ENCODE data around the gene AGO1.
"Not testable (repeated sequence)": the region's sequence is repeated elsewhere in the genome, so short reads cannot be mapped to it uniquely, and the experiment has no call there.

The AGO1 gene

DNA sequence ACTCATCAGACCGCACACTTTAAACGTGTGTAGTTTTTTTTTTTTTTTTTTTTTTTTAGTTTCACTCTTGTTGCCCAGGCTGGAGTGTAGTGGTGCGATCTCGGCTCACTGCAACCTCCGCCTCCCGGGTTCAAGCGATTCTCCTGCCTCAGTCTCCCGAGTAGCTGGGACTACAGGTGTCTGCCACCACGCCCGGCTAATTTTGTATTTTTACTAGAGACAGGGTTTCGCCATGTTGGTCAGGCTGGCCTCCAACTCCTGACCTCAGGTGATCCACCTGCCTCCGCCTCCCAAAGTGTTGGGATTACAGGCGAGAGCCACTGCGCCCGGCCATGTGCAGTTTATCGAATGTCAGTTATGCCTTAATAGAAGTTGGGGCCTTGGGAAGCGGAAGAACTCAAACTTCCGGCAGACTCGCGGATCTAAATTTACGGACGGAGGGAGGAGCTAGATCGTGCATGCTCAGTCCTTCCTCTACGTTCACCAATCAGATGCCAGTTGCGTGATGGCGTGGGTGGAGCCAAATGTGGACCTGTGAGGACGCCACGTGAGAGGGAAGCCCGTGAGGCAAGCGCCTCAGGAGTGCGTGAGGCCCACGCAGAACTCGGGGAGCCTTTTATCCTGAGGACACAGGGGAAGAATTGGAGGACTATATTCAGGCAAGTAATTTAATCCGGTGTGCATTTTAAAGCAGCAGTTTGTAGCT is 13.6 kb upstream of the AGO1 start:
- not testable (repeated sequence) for DNase-seq (ENCODE audit: low read depth)

DNA sequence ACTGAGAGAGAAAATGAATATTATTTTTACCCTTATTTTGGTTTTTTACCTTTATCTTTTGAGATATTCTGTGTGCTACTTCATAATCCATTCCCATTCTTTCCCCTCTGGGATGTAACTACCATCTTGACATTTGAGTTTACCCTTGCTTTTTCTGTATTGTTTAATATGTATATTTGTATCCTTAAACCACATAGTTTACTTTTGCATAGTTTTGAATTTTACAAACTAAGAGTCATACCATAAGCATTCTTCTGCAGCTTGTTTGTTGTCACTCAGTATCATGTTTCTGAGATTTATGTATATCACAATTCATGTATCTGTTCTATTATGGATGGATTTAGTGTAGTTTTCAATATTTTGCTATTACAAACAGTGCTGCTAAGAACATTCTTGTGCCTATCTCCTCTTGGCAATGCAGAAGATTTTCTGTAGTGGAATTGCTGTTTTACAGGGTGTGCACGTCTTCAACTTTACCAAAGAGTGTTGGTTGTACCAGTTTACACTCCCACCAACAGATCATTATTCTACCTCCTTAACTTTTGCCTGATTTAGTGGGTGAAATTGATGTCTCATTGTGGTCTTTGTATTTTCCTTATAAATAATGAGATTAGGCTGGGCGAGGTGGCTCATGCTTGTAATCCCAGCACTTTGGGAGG is 12.2 kb upstream of the AGO1 start:
- DNase-seq (ENCODE audit: low read depth): no peak

DNA sequence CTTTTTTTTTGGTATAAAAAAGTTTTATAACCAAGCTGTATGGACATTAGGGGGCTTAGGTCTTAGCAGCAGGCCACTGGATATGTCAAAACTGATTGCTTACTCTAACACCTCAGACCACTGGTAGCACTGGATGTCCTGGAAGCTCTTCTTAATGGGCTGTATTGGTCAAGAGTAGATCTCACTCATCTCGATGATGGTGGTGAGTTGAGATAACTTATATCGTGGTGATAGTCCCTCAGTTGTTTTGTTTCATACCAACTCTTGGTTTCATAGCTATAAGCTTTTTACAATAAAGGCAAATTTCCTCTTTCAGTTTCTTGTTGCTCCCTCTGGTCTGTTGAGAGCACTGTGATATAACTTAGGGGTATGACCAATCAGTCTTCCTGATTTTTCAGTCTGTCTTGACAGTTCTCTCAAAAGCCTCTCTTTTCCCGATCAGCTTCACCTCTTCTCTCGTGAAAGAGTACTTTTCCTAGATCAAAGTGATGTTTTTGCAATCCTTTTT is 9.7 kb upstream of the AGO1 start:
- DNase-seq (ENCODE audit: low read depth): no peak

DNA sequence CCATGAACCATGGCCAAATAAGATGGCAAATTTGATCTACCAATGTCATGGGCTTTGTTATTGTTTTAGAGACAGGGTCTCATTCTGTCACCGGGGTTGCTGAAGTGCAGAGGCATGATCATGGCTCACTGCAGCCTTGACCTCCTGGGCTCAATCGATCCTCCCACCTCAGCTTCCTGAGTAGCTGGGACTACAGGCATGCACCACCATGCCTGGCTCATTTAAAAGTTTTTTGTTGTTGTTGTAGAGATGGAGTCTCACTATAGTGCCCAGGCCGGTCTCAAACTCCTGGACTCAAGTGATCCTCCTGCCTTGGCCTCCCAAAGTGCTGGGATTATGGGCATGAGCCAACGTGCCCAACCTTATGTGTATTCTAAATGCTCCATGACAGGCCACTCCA is 8.9 kb upstream of the AGO1 start:
- not testable (repeated sequence) for DNase-seq (ENCODE audit: low read depth)

DNA sequence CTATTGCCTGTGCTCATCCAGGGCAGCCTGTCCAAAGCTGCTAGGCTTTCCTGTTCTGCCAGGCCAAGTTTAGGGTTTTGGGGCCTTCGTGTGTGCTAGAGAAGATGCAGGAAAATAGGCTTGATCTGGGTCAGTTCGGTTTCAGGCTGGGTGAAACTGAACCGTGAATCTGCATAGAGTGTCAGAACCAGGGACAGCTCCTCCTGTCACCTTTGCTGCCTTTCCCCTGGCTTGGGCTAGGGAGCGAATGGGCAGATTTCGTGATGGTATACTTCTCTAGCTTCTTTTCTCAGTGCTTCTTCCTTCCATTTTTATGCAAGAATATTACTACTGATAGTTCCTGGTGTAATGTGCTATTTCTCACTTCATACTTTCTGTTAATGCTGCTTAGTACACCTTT is 6.0 kb upstream of the AGO1 start:
- DNase-seq (ENCODE audit: low read depth): no peak

DNA sequence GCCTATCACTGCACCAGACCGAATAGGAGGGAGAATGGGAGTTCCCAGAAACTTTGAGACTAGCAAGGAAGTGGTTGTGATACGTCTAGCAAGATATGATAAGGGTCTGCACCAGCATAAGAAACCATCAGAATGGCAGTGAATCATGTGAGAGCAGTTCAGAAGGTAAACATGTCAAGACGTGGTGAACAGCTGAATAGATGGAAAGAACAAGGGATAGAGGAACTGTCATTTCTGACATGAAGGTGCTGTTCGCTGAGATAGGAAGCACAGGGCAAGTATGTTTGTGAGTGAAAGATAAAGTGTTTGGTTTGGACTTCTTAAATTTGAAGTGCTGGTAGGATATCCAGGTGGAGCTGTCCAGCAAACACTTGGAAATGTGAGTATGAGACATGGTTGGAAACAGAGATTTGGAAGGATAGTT is 1.1 kb upstream of the AGO1 start:
- DNase-seq (ENCODE audit: low read depth): no peak

DNA sequence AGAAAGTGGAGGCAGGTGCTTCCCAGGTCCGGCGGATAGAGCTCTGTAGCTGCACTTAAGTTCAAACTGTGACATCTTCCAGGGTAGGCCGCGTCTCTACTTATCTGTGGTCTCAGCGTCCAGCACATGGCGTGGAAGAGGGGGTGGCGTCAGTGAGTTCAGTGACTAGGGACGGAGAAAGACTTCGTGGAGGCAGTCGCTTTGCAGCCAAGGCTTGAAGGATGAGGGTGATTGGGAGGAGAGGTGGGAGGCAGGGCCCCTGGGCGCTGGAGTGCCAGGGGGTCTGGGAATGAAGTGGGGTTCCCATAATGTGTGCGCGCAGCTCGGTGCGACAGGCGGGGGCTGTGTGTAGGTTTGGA is 444 bp upstream of the AGO1 start:
- DNase-seq (ENCODE audit: low read depth): no peak

DNA sequence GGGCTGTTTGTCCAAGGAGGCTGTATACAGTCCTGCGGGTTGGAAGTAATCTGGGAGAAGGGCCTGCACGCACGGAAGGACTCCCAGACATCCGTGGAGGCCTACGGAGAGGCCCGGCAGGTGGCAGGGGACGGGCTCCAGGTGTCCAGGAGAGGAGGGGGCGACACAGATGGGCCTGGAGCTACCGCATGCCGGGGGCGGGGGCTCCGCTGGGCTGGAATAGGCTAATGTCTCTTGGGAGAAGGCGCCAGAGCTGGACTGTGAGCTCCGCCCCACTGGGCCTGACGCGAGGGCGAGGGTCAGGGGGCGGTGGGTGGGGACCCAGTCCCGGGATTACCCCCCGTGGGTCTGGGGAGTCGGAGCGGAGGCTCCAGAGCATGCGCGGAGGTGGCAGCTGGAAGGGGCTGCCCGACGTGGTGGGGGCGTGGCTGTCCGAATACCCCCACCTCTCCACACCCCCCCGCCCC is 659 bp downstream of the AGO1 start:
- DNase-seq (ENCODE audit: low read depth): no peak

DNA sequence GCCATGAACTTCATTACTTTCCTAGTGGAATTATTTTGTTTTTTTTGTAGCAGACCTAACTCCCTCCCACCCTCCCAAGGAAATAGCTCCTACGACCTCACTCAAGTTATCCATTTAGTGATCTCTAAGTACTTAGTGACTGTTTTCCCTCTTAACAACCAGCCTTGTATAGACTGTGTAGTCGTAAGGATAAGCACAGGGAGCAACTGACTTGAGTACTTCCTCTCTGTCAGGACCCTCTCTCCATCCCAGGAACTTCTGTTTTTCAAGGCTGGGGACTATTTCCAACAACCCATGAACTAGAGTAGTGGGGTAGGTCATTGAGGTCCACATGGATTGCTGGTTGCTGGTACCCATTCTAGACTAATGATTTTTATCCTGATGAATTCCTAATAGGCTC is 1.9 kb downstream of the AGO1 start:
- DNase-seq (ENCODE audit: low read depth): no peak

DNA sequence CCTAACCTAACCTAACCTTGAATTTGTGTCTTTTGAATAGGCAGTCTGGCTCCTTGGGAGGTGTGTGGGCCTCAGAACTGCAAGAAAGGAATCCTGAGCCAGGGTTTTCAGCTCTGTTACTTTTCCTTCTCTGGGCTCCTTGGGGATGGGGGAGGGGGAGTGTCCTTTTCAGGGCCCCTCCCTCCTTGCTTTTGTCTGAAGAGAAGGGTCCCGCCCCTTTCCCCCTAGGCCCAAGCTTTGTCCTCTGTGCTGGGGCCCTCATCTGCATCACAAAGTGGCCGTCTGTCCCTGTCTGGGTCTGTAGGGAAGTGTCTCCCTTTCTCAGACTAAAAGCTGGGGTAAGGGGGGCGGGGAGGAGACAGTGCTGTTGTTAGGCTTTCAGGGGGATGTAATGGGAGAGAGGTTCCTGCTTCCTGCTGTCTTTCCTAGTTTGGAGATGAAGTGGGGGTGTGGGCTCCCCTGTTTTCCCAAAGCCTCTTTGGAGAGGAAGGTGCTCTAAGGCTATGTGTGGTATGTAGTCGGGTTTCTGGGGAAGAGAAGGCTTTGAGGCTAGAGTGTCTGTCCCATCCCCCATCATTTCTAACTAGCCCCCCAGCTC is 3.1 kb downstream of the AGO1 start:
- no peak for DNase-seq (ENCODE audit: low read depth)

DNA sequence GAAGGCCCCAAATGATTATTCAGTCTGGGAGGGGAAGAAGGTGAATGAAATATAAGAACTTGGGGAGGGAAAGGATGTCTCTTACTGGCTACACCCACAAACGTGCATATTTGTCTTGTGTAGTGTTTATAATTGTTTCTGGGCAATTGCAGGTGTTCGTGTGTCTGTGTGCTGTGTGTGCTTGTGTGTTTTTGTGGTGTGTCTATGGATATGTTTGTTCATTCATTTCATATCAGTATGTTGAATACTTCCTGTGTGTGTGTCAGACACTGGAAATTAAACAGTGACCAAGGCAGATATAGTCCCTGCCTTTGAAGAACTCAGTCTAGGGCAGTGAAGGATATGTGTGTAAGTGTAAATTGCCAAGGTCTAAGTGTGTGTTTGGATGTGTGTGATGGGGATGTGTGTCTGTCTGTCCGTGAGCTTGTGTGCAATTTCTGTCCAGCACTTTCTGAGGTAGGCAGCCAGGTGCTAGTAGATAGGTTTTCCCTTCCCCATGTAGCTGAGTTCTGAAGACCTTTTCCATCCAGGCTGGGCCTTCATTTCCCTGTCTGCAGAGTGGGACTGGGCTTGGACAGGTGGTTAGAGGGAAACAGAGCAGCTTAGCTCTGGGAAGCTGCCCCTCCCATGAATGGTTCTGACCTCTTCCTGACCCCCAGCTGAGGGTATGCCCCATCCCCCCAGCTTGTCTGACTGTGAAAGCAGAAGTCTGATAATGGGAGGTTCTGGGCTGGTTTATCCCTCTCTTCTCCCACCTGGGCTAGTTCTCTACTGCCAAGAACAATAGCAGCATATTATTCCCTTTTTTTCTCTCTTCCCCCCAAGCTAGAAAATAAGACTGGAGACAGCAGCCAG is 3.8 kb downstream of the AGO1 start:
- no peak for DNase-seq (ENCODE audit: low read depth)

DNA sequence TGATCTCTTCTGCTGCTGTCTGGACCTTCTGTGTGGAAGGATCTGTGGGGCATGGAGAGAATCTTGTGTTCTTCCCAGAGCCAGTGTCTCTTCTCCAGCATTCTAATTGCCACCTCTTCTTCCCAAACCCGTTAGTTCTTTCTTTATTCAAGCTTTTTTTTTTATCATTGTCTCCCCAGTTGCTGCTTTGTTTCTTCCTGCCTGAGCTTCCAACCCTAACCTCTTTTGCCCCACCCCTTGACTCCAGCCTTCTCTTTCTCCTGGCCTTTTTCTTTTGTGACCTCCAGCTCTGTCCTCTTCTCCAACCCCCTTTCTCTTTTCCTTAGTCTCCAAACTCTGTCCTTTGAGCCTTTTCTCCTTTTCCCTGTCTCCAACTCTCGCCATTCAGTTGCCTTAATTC is 4.5 kb downstream of the AGO1 start:
- DNase-seq (ENCODE audit: low read depth): no peak

DNA sequence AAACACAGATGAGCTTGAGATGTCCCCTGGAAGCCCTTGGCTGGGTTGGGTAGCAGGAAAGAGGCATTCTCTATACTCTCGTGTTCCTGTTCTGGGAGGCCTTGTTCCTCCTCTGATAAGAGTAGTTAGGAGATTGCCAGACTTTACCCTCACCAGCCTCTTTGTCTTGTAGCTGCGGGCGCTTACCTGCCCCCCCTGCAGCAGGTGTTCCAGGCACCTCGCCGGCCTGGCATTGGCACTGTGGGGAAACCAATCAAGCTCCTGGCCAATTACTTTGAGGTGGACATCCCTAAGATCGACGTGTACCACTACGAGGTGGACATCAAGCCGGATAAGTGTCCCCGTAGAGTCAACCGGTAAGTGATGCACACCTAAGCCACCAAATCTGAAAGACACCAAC is 5.2 kb downstream of the AGO1 start:
- DNase-seq (ENCODE audit: low read depth): no peak

DNA sequence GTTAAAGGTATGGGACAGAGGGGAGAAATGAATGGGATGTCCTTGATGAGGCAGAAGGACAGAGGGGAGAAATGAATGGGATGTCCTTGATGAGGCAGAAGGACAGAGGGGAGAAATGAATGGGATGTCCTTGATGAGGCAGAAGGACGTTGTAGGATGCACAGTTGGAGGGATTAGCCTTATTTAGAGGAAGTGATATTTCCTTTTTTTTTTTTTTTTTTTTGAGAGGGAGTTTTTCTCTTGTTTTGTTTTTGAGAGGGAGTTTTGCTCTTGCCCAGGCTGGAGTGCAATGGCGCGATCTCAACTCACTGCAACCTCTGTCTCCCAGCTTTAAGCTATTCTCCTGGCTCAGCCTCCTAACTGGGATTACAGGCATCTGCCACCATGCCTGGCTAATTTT is 6.0 kb downstream of the AGO1 start:
- not testable (repeated sequence) for DNase-seq (ENCODE audit: low read depth)

DNA sequence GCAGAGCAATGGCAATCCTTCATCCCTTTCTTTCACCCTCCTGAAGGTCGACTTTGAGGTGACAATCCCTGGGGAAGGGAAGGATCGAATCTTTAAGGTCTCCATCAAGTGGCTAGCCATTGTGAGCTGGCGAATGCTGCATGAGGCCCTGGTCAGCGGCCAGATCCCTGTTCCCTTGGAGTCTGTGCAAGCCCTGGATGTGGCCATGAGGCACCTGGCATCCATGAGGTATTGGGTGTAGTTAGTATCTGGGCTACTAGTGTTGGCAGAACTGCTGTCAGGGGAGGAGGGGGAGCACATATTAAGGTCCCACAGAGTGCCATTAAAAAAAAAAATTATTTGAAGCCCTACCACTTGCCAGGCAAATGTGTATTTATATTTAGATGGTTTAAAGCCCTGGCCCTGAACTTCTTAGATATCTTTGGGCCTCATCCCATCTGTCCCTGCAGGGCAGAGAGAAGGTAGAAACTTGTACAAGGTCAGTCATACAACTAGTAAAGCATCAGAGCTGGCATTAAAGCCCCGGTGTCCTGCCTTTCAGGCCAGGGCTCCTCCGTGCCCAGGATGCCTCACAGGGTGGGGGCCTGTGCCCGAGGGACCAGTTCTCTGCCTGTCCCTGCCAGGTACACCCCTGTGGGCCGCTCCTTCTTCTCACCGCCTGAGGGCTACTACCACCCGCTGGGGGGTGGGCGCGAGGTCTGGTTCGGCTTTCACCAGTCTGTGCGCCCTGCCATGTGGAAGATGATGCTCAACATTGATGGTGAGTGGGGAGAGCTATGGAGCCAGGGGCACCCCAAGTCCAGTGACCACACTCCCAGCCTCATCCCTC is 10.3 kb downstream of the AGO1 start:
- no peak for DNase-seq (ENCODE audit: low read depth)

DNA sequence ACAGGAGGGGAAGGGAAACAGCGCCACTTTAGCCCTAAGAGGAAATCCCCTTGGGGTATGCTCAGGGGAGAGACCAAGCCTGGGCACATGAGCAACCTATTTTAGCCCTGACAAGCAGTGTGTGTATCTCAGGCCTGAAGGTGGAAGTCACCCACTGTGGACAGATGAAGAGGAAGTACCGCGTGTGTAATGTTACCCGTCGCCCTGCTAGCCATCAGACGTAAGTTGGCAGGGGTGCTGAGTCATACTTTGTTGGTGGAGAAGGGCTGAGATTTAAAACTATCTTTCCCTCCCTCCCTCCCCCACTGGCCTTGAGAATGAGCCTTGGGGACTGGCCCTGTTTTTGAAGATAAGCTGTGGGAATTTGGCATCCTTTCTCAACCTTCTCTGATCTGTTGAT is 11.2 kb downstream of the AGO1 start:
- DNase-seq (ENCODE audit: low read depth): no peak

DNA sequence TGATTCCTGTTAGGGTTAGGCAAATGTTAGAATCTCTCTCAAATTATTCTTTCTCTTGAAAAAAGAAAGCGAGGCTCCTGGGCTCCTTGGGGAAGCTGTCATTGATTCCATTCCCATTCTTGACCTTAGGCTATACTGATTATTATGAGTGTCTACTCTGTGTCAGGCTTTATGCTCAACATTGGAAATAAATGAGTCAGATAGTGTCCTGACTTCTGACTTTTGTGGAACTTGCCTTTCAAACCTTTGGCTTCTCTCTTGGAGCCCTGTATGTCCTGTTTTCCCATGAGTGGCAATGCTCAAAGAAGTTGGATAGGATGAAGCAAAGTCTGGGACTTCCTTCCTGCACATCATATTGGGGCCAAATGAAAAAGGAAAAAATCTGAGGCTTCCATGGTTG is 11.6 kb downstream of the AGO1 start:
- DNase-seq (ENCODE audit: low read depth): no peak

DNA sequence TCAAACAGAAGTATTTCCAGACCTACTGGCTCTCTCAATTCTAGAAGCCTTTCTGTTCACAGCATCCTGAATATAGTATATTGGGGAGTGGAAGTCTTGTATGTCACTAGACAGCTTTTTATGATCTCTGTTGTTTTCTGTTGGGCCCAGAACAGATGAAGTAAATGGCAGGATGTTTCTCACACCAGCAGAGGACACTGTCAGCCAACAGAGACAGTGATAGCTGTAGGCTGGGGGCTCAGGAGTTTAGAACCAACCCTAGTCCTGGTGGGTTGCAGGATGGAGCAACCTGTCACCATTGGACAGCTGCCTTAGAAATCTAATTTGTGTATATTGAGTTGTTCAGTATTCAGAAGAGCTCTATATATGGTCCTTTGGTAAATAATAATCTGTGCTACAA is 16.9 kb downstream of the AGO1 start:
- no peak for DNase-seq (ENCODE audit: low read depth)

DNA sequence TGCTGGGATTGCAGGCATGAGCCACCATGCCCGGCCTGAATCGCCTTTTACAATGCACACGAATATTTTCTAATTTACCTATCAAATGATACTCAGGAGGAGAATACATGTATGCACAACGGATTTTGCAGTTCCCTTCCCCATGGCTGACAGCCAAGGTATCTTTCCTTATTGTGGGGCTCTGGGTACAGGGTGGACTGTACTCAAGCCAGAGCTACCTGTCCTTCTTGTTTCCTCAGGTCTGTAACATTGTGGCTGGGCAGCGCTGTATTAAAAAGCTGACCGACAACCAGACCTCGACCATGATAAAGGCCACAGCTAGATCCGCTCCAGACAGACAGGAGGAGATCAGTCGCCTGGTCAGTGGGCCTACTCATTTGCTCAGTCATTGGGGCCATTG is 18.2 kb downstream of the AGO1 start:
- no peak for DNase-seq (ENCODE audit: low read depth)

DNA sequence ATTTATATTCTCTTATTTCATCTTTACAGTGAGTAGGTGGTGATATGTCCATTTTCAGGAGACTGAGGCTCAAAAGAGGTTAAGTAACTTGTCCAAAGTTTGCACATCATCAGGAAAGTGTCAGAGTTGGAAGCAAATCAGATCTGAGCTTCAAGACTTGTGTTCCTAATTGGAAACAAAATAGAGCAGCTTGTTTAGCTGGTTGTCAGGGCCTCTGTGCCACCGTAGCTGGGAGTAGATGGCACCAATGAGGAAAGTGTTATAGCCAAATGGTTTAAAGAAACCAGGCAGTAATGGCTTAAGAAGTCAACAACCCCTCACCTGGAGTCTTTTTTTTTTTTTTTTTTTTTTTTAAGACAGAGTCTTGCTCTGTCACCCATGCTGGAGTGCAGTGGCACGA is 19.7 kb downstream of the AGO1 start:
- DNase-seq (ENCODE audit: low read depth): no peak

DNA sequence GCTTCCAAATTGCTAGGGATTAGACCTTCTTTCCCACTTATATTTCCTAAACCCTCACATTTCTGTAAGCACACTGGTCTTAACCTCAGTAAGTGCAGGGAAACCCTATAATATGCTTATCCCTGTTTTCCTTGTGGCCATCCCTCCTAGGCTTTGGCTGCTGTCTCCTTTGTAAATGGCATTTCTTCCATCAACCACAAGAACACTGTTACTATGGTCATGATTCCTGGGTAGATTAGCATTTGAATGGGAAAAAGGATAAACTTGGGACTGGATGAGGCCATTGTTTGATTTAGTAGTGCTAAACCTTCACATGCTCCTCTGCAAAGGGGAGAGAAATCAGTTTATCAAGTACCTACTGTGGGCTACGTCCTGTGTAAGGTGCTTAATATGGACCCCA is 31.7 kb downstream of the AGO1 start:
- DNase-seq (ENCODE audit: low read depth): no peak

DNA sequence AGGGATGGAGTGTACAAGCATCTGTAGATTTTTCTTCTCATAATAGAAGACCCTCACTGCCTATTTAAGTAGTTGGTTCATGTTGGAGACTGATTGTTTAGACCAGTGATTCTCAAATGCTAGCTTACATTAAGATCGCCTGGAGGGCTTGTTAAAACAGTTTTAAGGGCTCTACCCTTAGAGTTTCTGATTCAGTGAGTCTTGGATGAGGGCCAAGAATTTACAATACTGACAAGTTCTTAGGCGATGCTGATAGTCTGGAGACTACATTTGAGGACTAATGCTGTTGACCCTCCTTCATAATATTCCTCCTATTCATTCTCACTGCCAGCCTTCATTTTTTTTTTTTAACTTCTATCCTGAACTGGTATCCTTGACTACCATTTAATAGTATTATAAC is 32.7 kb downstream of the AGO1 start:
- DNase-seq (ENCODE audit: low read depth): no peak
